VCaP (cell line): Measurements from ENCODE around the gene USP6NL.
A peak's percentile ranks its signal among the peaks of the same experiment; 100 is the strongest.

Experiments
- H3K27ac ChIP-seq: fragments of 450-650 bp; 2 replicates; pipeline ENCODE4 v1.5.1; 2017
- CTCF ChIP-seq: fragments of 450-650 bp; conservative IDR thresholded peaks from 2 replicates; pipeline ENCODE4 v1.5.1; 2017; ENCODE audit warnings: mild to moderate bottlenecking, moderate library complexity

The USP6NL gene

GRCh38 chr10:11605807-11606408 lies 5.5 kb downstream of the USP6NL start:
- no peak overlapping the region for H3K27ac ChIP-seq

GRCh38 chr10:11604865-11605650 lies 6.4 kb downstream of the USP6NL start:
- no peak overlapping the region for H3K27ac ChIP-seq
- TF ChIP-seq CTCF: no peak

More at GRCh38 chr10:11605807-11606408, 5.5 kb downstream of the USP6NL start:
- no peak for TF ChIP-seq CTCF

- H3K27ac ChIP-seq: peak overlapping the region; percentile 61; the same call in 1 of the 2 replicates
Measured at GRCh38 chr10:11603741-11604140, 7.7 kb downstream of the USP6NL start.

GRCh38 chr10:11602919-11603523 lies 8.4 kb downstream of the USP6NL start:
- no peak for TF ChIP-seq CTCF
- peak overlapping the region; percentile 61 for H3K27ac ChIP-seq

More at GRCh38 chr10:11603741-11604140, 7.7 kb downstream of the USP6NL start:
- TF ChIP-seq CTCF: no peak

GRCh38 chr10:11602358-11602757 lies 9.1 kb downstream of the USP6NL start:
- peak overlapping the region; percentile 61 for H3K27ac ChIP-seq
- TF ChIP-seq CTCF: no peak

- H3K27ac ChIP-seq: no peak overlapping the region
- TF ChIP-seq CTCF: no peak
Measured at GRCh38 chr10:11601670-11602069, 9.8 kb downstream of the USP6NL start.

- no peak for TF ChIP-seq CTCF
- no peak overlapping the region for H3K27ac ChIP-seq
Measured at GRCh38 chr10:11600280-11600679, 11.2 kb downstream of the USP6NL start.
